Measurements from ENCODE around the gene KDM5C.
"Not testable (repeated sequence)": the region's sequence is repeated elsewhere in the genome, so short reads cannot be mapped to it uniquely, and the experiment has no call there.

KDM5C gene

GRCh38 chrX:53186351-53186750, 38.7 kb downstream of the KDM5C start:
- DNase-seq: no peak

GRCh38 chrX:53184836-53185235, 40.2 kb downstream of the KDM5C start:
- no peak for DNase-seq

- no peak for DNase-seq
These were observed 53.7 kb downstream of the KDM5C start for GRCh38 chrX:53171356-53171755.

- no peak for DNase-seq
These were observed 58.9 kb downstream of the KDM5C start for GRCh38 chrX:53166103-53166502.

GRCh38 chrX:53164566-53164965, 60.4 kb downstream of the KDM5C start:
- DNase-seq: not testable (repeated sequence)

- DNase-seq: no peak
These were observed 61.6 kb downstream of the KDM5C start for GRCh38 chrX:53163436-53163835.

- no peak for DNase-seq
These were observed 64.6 kb downstream of the KDM5C start for GRCh38 chrX:53160297-53160983.

- DNase-seq: no peak
These were observed 65.8 kb downstream of the KDM5C start for GRCh38 chrX:53159184-53159583.

GRCh38 chrX:53156207-53156596, 68.8 kb downstream of the KDM5C start:
- no peak for DNase-seq

GRCh38 chrX:53155512-53156206, 69.3 kb downstream of the KDM5C start:
- no peak for DNase-seq

- no peak for DNase-seq
These were observed 71.4 kb downstream of the KDM5C start for GRCh38 chrX:53153581-53153980.

All from activated CD8-positive, alpha-beta memory T cell treated with anti-CD3 and anti-CD28 coated beads for 24 hours (primary cell).